A673 (cell line): Measurements from ENCODE around the gene NFIB.

ENCODE experiments used
- CTCF ChIP-seq: fragments of 300-800, 200-600 bp; sonication (generic); conservative IDR thresholded peaks from 2 replicates; pipeline ENCODE4 v1.5.1; 2017; ENCODE audit warnings: low read depth, mild to moderate bottlenecking, antibody characterized with exemption, low read length, moderate library complexity, mixed read lengths
- EZH2 ChIP-seq: fragments of 200-600 bp; sonication (generic); IDR thresholded peaks from 2 replicates; pipeline ENCODE4 v1.6.1; 2017; ENCODE audit warnings: borderline replicate concordance, low read depth, mild to moderate bottlenecking, mixed read lengths, antibody characterized with exemption, low read length; ENCODE audit not compliant: poor library complexity, severe bottlenecking

- TF ChIP-seq CTCF = no peak
- TF ChIP-seq EZH2 = no peak
These were observed 1.1 kb downstream of the NFIB start for GRCh38 chr9:14312719-14313377.
